Mesenchymal stem cell (in vitro differentiated cells and primary cell): ENCODE results near the gene RAET1L.

Experiments
- DNase-seq: peaks from one replicate; pipeline ENCODE4 v3.0.0-alpha.2; 2013
- H2AFZ ChIP-seq: one replicate; pipeline ENCODE4 v1.6.1; 2013; ENCODE audit warnings: low read depth, mild to moderate bottlenecking, control low read depth, inconsistent platforms, low read length, moderate library complexity
- H2AK5ac ChIP-seq: 2 replicates; pipeline ENCODE4 v1.6.1; 2013; ENCODE audit warnings: low read length, moderate library complexity, mild to moderate bottlenecking, inconsistent platforms; ENCODE audit not compliant: severe bottlenecking
- H2BK120ac ChIP-seq: one replicate; pipeline ENCODE4 v1.6.1; 2013; ENCODE audit warnings: low read depth, mild to moderate bottlenecking, inconsistent platforms, low read length, moderate library complexity
- H2BK12ac ChIP-seq, 2 experiments: one replicate each; pipeline ENCODE4 v1.6.1; 2013; ENCODE audit warnings: inconsistent platforms in 2 of 2, low read length in 2 of 2, mild to moderate bottlenecking in 2 of 2, moderate library complexity in 2 of 2, control low read depth in 1 of 2
- H2BK15ac ChIP-seq: one replicate; pipeline ENCODE4 v1.6.1; 2013; ENCODE audit warnings: mild to moderate bottlenecking, low read depth, inconsistent platforms; ENCODE audit not compliant: poor library complexity, severe bottlenecking
- H2BK5ac ChIP-seq: 2 replicates; pipeline ENCODE4 v1.6.1; 2013; ENCODE audit warnings: low read depth, mild to moderate bottlenecking, low read length, control low read depth, inconsistent platforms; ENCODE audit not compliant: poor library complexity, severe bottlenecking
- H3K14ac ChIP-seq, 2 experiments: one replicate each; pipeline ENCODE4 v1.6.1; 2013; ENCODE audit warnings: inconsistent platforms in 2 of 2, low read length in 2 of 2, control low read depth in 1 of 2, mild to moderate bottlenecking in 1 of 2, moderate library complexity in 1 of 2
- H3K18ac ChIP-seq, 2 experiments: one replicate each; pipeline ENCODE4 v1.6.1; 2013; ENCODE audit warnings: inconsistent platforms in 2 of 2, low read length in 2 of 2, control low read depth in 1 of 2, low read depth in 1 of 2, mild to moderate bottlenecking in 1 of 2
- H3K23ac ChIP-seq, 2 experiments: one replicate each; pipeline ENCODE4 v1.6.1; 2013; ENCODE audit warnings: inconsistent platforms in 2 of 2, low read length in 2 of 2, mild to moderate bottlenecking in 2 of 2, moderate library complexity in 2 of 2, control low read depth in 1 of 2
- H3K27ac ChIP-seq: 2 replicates; pipeline ENCODE4 v1.5.1; 2013; ENCODE audit warnings: mild to moderate bottlenecking, moderate library complexity, low read length, control low read depth, inconsistent platforms; ENCODE audit not compliant: poor library complexity, severe bottlenecking
- H3K27me3 ChIP-seq, 2 experiments: 2 replicates each; pipeline versions ENCODE4 v1.6.1 to v1.7.0; 2013; ENCODE audit warnings: low read length in 2 of 2, mild to moderate bottlenecking in 2 of 2, moderate library complexity in 2 of 2, control low read depth in 1 of 2, inconsistent platforms in 1 of 2; ENCODE audit not compliant: control insufficient read depth in 1 of 2, insufficient read depth in 1 of 2
- H3K36me3 ChIP-seq, 2 experiments: 2 replicates each; pipeline versions ENCODE4 v1.6.1 to v1.7.0; 2013; ENCODE audit warnings: low read length in 2 of 2, control low read depth in 1 of 2, inconsistent platforms in 1 of 2, low read depth in 1 of 2, mild to moderate bottlenecking in 1 of 2; ENCODE audit not compliant: insufficient read depth in 2 of 2, control insufficient read depth in 1 of 2
- H3K4ac ChIP-seq, 2 experiments: one replicate each; pipeline ENCODE4 v1.6.1; 2013; ENCODE audit warnings: inconsistent platforms in 2 of 2, low read length in 2 of 2, mild to moderate bottlenecking in 2 of 2, moderate library complexity in 2 of 2, control low read depth in 1 of 2, low read depth in 1 of 2
- H3K4me1 ChIP-seq: 2 replicates; pipeline ENCODE4 v1.6.1; 2013; ENCODE audit warnings: low read depth, low read length, control low read depth; ENCODE audit not compliant: control insufficient read depth, insufficient read depth
- H3K4me2 ChIP-seq: 2 replicates; pipeline ENCODE4 v1.6.1; 2013; ENCODE audit warnings: low read length, mild to moderate bottlenecking, inconsistent platforms; ENCODE audit not compliant: poor library complexity, severe bottlenecking
- H3K4me3 ChIP-seq, 2 experiments: 2 replicates each; pipeline versions ENCODE4 v1.5.1 to v1.7.0; 2013; ENCODE audit warnings: low read length in 2 of 2, mild to moderate bottlenecking in 2 of 2, control low read depth in 1 of 2, low read depth in 1 of 2; ENCODE audit not compliant: insufficient read depth in 1 of 2
- H3K79me1 ChIP-seq: replicated peaks from 2 replicates; pipeline ENCODE4 v1.6.1; 2013; ENCODE audit warnings: mild to moderate bottlenecking, control low read depth, low read length, inconsistent platforms; ENCODE audit not compliant: poor library complexity, severe bottlenecking
- H3K9ac ChIP-seq: 2 replicates; pipeline ENCODE4 v1.7.0; 2013; ENCODE audit warnings: mild to moderate bottlenecking, low read length, moderate library complexity
- H3K9me3 ChIP-seq: 2 replicates; pipeline ENCODE4 v1.7.0; 2013; ENCODE audit warnings: mild to moderate bottlenecking, low read length; ENCODE audit not compliant: control insufficient read depth
- H4K8ac ChIP-seq: one replicate; pipeline ENCODE4 v1.6.1; 2013; ENCODE audit warnings: inconsistent platforms, mild to moderate bottlenecking, low read length, moderate library complexity
- H4K91ac ChIP-seq: one replicate; pipeline ENCODE4 v1.6.1; 2013; ENCODE audit warnings: mild to moderate bottlenecking, low read length, inconsistent platforms
- WGBS: methylation state at CpG from one replicate; pipeline ENCODE4 v1.1.7; 2013; ENCODE audit warnings: mixed read lengths; 5-methylcytosine and 5-hydroxymethylcytosine counted together

The RAET1L gene

GRCh38 chr6:150028799-150029198 is 3.5 kb upstream of the RAET1L start:
- no peak overlapping the region for H3K4me3 ChIP-seq
- H2BK15ac ChIP-seq, result no peak overlapping the region
- DNase-seq, result no peak
- H3K4me2 ChIP-seq, result no peak overlapping the region
- H2AFZ ChIP-seq, result no peak overlapping the region
- H2AK5ac ChIP-seq, result no peak overlapping the region
- 73% methylated on average over 8 of the region's 8 CpGs for WGBS
- no peaks in the 10 kb centered on the region for H3K9me3 ChIP-seq
- H3K4ac ChIP-seq, result no peak overlapping the region
- H3K18ac ChIP-seq, result no peak overlapping the region
- H3K14ac ChIP-seq, result no peak overlapping the region
- H3K9ac ChIP-seq, result no peak overlapping the region
- no peak overlapping the region for H2BK5ac ChIP-seq
- no peak overlapping the region for H3K27ac ChIP-seq
- H3K4me1 ChIP-seq, result peaks cover 7% of the 10 kb centered on the region
- no peaks in the 10 kb centered on the region for H3K79me1 ChIP-seq
- no peak overlapping the region for H4K91ac ChIP-seq
- no peaks in the 10 kb centered on the region for H3K36me3 ChIP-seq
- H3K23ac ChIP-seq, result no peak overlapping the region
- H2BK120ac ChIP-seq, result no peak overlapping the region
- no peak overlapping the region for H2BK12ac ChIP-seq
- H4K8ac ChIP-seq, result no peak overlapping the region
- H3K27me3 ChIP-seq, result peaks cover 78 to 88% of the 10 kb centered on the region in 2 experiments

GRCh38 chr6:150027806-150028565 is 2.7 kb upstream of the RAET1L start:
- Histone ChIP-seq H2BK5ac (no peak overlapping the region), H3K4ac (no peak overlapping the region), H2BK120ac (no peak overlapping the region), H4K8ac (no peak overlapping the region), H2BK12ac (no peak overlapping the region), H3K36me3 (no peaks in the 10 kb centered on the region), H2AFZ (no peak overlapping the region), H2AK5ac (no peak overlapping the region), H3K23ac (no peak overlapping the region), H3K27ac (no peak overlapping the region), H3K9me3 (no peaks in the 10 kb centered on the region), H3K18ac (no peak overlapping the region), H3K4me1 (peaks cover 7% of the 10 kb centered on the region), H3K4me2 (no peak overlapping the region), H3K9ac (no peak overlapping the region), H4K91ac (no peak overlapping the region), H3K79me1 (no peaks in the 10 kb centered on the region), H3K14ac (no peak overlapping the region), H3K4me3 (peak overlapping the region in 1 of 2 experiments; percentile 26), H3K27me3 (peaks cover 72 to 82% of the 10 kb centered on the region in 2 experiments), H2BK15ac (no peak overlapping the region)
- DNase-seq, result no peak
- WGBS, result 90% methylated on average over 6 of the region's 6 CpGs

- no peak overlapping the region for H4K8ac ChIP-seq
- no peak overlapping the region for H2AFZ ChIP-seq
- no peak overlapping the region for H3K9ac ChIP-seq
- H2BK120ac ChIP-seq, result no peak overlapping the region
- H3K79me1 ChIP-seq, result no peaks in the 10 kb centered on the region
- H3K4ac ChIP-seq, result no peak overlapping the region
- H4K91ac ChIP-seq, result no peak overlapping the region
- no peak overlapping the region for H3K4me3 ChIP-seq
- no peak overlapping the region for H3K14ac ChIP-seq
- WGBS, result 74% methylated on average over 9 of the region's 9 CpGs
- peaks cover 67 to 77% of the 10 kb centered on the region in 2 experiments for H3K27me3 ChIP-seq
- no peak for DNase-seq
- no peak overlapping the region for H3K18ac ChIP-seq
- no peak overlapping the region for H2BK5ac ChIP-seq
- H3K36me3 ChIP-seq, result no peaks in the 10 kb centered on the region
- no peak overlapping the region for H2BK15ac ChIP-seq
- H3K27ac ChIP-seq, result no peak overlapping the region
- H3K4me1 ChIP-seq, result peaks cover 7% of the 10 kb centered on the region
- no peak overlapping the region for H3K23ac ChIP-seq
- H2BK12ac ChIP-seq, result no peak overlapping the region
- H2AK5ac ChIP-seq, result no peak overlapping the region
- no peaks in the 10 kb centered on the region for H3K9me3 ChIP-seq
- H3K4me2 ChIP-seq, result no peak overlapping the region
Measured at GRCh38 chr6:150026976-150027805, 1.9 kb upstream of the RAET1L start.

GRCh38 chr6:150024646-150025155 is 631 bp downstream of the RAET1L start:
- 63% methylated on average over 8 of the region's 11 CpGs for WGBS
- no peaks in the 10 kb centered on the region for H3K36me3 ChIP-seq
- no peak overlapping the region for H3K14ac ChIP-seq

More at GRCh38 chr6:150024646-150025155, 631 bp downstream of the RAET1L start:
- Histone ChIP-seq H2BK120ac (no peak overlapping the region), H2AK5ac (no peak overlapping the region), H3K23ac (no peak overlapping the region), H4K91ac (no peak overlapping the region), H2AFZ (no peak overlapping the region), H4K8ac (no peak overlapping the region), H3K18ac (no peak overlapping the region), H3K79me1 (no peaks in the 10 kb centered on the region), H3K4me2 (no peak overlapping the region), H3K27ac (no peak overlapping the region), H2BK12ac (no peak overlapping the region), H3K4me3 (no peak overlapping the region), H3K9ac (no peak overlapping the region), H2BK15ac (no peak overlapping the region), H3K27me3 (peaks cover 54 to 61% of the 10 kb centered on the region in 2 experiments), H3K9me3 (no peaks in the 10 kb centered on the region), H2BK5ac (no peak overlapping the region), H3K4me1 (peaks cover 7% of the 10 kb centered on the region), H3K4ac (no peak overlapping the region)
- DNase-seq, result no peak
